ENCODE results near the gene ADH1B.
"Not testable (repeated sequence)": the region's sequence is repeated elsewhere in the genome, so short reads cannot be mapped to it uniquely, and the experiment has no call there.

The ADH1B gene

GRCh38 chr4:99321241-99322191 lies at the start of gene ADH1B:
ADH1B (minus strand) TSS chr4:99321401; CDS start chr4:99321331, 70 bp downstream.
- no peak for DNase-seq (ENCODE audit: low spot score)

GRCh38 chr4:99367817-99368216 lies 46.6 kb upstream of the ADH1B start:
- DNase-seq (ENCODE audit: low spot score) = not testable (repeated sequence)

GRCh38 chr4:99366491-99366890 lies 45.3 kb upstream of the ADH1B start:
- no peak for DNase-seq (ENCODE audit: low spot score)

- no peak for DNase-seq (ENCODE audit: low spot score)
Observed at GRCh38 chr4:99362768-99363167, 41.6 kb upstream of the ADH1B start.

GRCh38 chr4:99361899-99362275 lies 40.7 kb upstream of the ADH1B start:
- no peak for DNase-seq (ENCODE audit: low spot score)

- DNase-seq (ENCODE audit: low spot score) = no peak
Observed at GRCh38 chr4:99361268-99361898, 40.2 kb upstream of the ADH1B start.

- DNase-seq (ENCODE audit: low spot score) = no peak
Observed at GRCh38 chr4:99359480-99360204, 38.4 kb upstream of the ADH1B start.

GRCh38 chr4:99357948-99358347 lies 36.7 kb upstream of the ADH1B start:
- DNase-seq (ENCODE audit: low spot score) = no peak

GRCh38 chr4:99356992-99357391 lies 35.8 kb upstream of the ADH1B start:
- no peak for DNase-seq (ENCODE audit: low spot score)

GRCh38 chr4:99356149-99356548 lies 34.9 kb upstream of the ADH1B start:
- DNase-seq (ENCODE audit: low spot score) = not testable (repeated sequence)

- DNase-seq (ENCODE audit: low spot score) = no peak
Observed at GRCh38 chr4:99352602-99353537, 31.7 kb upstream of the ADH1B start, which contains the start of gene ADH1C. ADH1C (minus strand) TSS chr4:99352746; CDS start chr4:99352675, 71 bp downstream.

- DNase-seq (ENCODE audit: low spot score) = no peak
Observed at GRCh38 chr4:99351487-99351886, 30.3 kb upstream of the ADH1B start.

GRCh38 chr4:99349338-99349737 lies 28.1 kb upstream of the ADH1B start:
- no peak for DNase-seq (ENCODE audit: low spot score)

GRCh38 chr4:99342624-99343023 lies 21.4 kb upstream of the ADH1B start:
- DNase-seq (ENCODE audit: low spot score) = not testable (repeated sequence)

- DNase-seq (ENCODE audit: low spot score) = no peak
Observed at GRCh38 chr4:99341426-99341825, 20.2 kb upstream of the ADH1B start.

GRCh38 chr4:99339172-99339571 lies 18.0 kb upstream of the ADH1B start:
- DNase-seq (ENCODE audit: low spot score) = no peak

- DNase-seq (ENCODE audit: low spot score) = no peak
Observed at GRCh38 chr4:99336553-99336952, 15.4 kb upstream of the ADH1B start.

GRCh38 chr4:99334880-99335279 lies 13.7 kb upstream of the ADH1B start:
- DNase-seq (ENCODE audit: low spot score) = no peak

GRCh38 chr4:99330648-99331047 lies 9.4 kb upstream of the ADH1B start:
- DNase-seq (ENCODE audit: low spot score) = no peak

GRCh38 chr4:99329876-99330275 lies 8.7 kb upstream of the ADH1B start:
- DNase-seq (ENCODE audit: low spot score) = no peak

- peak; percentile 6 for DNase-seq (ENCODE audit: low spot score)
Observed at GRCh38 chr4:99324979-99325378, 3.8 kb upstream of the ADH1B start.
